ENCODE results near the gene HEPACAM2.
A peak's percentile ranks its signal among the peaks of the same experiment; 100 is the strongest.

The HEPACAM2 gene

DNA sequence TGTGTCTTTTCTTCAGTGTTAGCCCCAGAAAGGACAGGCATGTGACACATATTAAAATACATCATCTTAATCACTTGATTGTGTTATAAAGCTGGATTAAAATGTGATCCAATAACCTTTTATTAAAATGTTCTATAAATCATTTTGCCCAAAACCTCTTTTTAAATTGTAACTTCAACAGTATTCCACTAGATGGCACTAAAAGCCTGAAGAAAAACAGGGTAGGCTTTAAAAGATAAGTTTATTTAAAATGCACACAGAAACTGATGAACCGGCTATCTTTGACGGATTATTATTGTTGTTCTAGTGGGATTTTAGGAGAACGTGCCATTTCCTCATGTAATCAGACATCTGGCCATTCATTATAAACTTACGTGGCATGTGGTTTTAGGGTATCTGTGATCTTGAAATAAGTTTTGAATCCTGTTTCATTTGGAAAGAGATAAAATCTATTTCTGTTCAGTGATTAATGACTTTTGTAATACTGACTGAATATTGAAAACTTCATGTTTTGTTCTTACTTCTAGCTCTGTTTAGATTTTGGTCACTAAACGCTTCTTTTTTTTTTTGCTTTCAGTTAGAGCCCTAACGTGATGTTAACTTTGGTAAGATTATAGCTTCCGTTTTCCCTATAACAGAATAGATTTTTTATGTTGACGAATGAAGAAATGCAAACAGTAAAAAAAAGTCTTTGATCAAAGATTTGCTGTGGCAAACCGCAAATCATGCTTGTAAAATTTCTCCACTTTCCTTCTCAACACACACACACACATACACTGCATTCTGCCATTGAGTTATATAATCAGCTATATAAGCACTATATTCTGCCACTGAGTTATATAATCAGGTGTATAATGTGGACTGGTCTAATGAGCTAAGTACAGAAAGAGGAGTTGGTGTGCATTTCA lies 19.5 kb upstream of the HEPACAM2 start:
- no peaks in the 10 kb centered on the region for H3K4me1 Mint-ChIP-seq
- no peak overlapping the region for H3K4me3 Mint-ChIP-seq
- H3K9me3 Mint-ChIP-seq = no peaks in the 10 kb centered on the region
- no peaks in the 10 kb centered on the region for H3K36me3 Mint-ChIP-seq (ENCODE audit: low read depth)
- no peak overlapping the region for H3K27ac Mint-ChIP-seq
- DNase-seq = no peak
- H3K27me3 Mint-ChIP-seq (ENCODE audit: low read depth, poor library complexity) = no peaks in the 10 kb centered on the region
- TF ChIP-seq, protein P1, sequence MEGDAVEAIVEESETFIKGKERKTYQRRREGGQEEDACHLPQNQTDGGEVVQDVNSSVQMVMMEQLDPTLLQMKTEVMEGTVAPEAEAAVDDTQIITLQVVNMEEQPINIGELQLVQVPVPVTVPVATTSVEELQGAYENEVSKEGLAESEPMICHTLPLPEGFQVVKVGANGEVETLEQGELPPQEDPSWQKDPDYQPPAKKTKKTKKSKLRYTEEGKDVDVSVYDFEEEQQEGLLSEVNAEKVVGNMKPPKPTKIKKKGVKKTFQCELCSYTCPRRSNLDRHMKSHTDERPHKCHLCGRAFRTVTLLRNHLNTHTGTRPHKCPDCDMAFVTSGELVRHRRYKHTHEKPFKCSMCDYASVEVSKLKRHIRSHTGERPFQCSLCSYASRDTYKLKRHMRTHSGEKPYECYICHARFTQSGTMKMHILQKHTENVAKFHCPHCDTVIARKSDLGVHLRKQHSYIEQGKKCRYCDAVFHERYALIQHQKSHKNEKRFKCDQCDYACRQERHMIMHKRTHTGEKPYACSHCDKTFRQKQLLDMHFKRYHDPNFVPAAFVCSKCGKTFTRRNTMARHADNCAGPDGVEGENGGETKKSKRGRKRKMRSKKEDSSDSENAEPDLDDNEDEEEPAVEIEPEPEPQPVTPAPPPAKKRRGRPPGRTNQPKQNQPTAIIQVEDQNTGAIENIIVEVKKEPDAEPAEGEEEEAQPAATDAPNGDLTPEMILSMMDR (IDR thresholded peaks at IDR 0.05) = peak; percentile 60

DNA sequence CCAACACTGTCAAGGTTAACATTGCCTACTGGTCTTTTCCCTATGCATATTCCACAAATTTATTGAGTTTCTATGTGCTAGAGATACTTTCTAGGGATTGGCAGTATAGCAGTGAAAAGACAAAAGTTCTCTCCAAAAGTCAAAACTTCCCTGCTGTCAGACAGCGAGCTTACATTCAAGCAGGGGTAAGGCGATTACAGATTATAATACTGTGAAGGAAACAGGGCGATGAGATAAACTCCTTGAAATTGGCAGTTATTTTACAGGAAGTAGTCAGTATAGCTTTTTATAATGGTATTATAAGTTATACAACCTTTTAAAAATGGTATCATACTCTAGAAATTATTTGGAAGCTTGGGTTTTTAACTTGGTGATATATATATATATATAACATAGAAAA lies 15.8 kb upstream of the HEPACAM2 start:
- TF ChIP-seq, protein P1 (IDR thresholded peaks at IDR 0.05) = no peak
- peaks cover 4% of the 10 kb centered on the region for H3K27me3 Mint-ChIP-seq (ENCODE audit: low read depth, poor library complexity)
- no peak overlapping the region for H3K27ac Mint-ChIP-seq
- no peaks in the 10 kb centered on the region for H3K36me3 Mint-ChIP-seq (ENCODE audit: low read depth)
- no peaks in the 10 kb centered on the region for H3K9me3 Mint-ChIP-seq
- no peak overlapping the region for H3K4me3 Mint-ChIP-seq
- DNase-seq = no peak
- H3K4me1 Mint-ChIP-seq = no peaks in the 10 kb centered on the region

DNA sequence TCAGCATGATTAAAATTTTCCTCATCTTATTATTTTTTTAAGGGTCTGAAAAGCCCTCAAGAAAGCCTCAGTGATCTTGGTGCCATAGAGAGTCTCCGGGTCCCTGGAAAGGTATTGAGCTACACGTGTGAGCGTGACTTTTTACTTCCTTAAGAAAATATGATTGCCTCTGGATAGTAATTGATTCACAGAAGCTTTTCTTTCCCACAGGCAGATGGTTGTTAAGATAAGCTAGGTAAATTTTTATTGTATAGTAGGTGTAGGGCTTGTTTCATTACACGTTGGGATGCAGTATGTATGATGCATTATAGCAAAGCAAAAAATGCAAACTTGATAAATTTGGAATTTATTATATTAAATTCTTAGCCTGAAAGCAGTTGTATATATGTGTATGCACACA lies 13.6 kb upstream of the HEPACAM2 start:
- H3K27ac Mint-ChIP-seq = no peak overlapping the region
- no peaks in the 10 kb centered on the region for H3K9me3 Mint-ChIP-seq
- TF ChIP-seq, protein P1 (IDR thresholded peaks at IDR 0.05) = no peak
- H3K4me1 Mint-ChIP-seq = no peaks in the 10 kb centered on the region
- H3K36me3 Mint-ChIP-seq (ENCODE audit: low read depth) = no peaks in the 10 kb centered on the region
- no peak for DNase-seq
- H3K27me3 Mint-ChIP-seq (ENCODE audit: low read depth, poor library complexity) = peaks cover 4% of the 10 kb centered on the region
- H3K4me3 Mint-ChIP-seq = no peak overlapping the region

DNA sequence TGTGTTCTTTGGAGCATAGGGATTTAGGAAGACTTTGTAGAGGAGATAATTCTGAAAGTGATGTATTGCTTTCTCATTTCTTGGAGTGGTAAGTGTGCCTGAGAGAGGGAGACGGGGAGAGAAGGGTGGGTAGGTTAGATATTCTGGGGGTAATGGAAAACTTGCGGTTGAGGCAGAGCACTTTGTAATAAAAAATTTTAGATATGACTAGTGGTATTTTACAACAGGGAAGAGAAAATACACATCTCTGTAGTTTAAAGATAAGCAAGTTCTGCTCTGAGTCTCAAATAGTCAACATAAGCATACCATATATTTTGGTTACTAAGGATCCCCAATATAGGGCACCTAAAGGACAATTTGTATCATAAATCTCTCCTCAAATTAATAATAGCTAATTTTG lies 12.5 kb upstream of the HEPACAM2 start:
- Mint-ChIP-seq H3K27me3 (ENCODE audit: low read depth, poor library complexity) (peaks cover 4% of the 10 kb centered on the region), H3K4me3 (no peak overlapping the region), H3K36me3 (ENCODE audit: low read depth) (no peaks in the 10 kb centered on the region), H3K4me1 (no peaks in the 10 kb centered on the region), H3K9me3 (no peaks in the 10 kb centered on the region), H3K27ac (no peak overlapping the region)
- TF ChIP-seq, protein P1 (IDR thresholded peaks at IDR 0.05) = no peak
- no peak for DNase-seq

DNA sequence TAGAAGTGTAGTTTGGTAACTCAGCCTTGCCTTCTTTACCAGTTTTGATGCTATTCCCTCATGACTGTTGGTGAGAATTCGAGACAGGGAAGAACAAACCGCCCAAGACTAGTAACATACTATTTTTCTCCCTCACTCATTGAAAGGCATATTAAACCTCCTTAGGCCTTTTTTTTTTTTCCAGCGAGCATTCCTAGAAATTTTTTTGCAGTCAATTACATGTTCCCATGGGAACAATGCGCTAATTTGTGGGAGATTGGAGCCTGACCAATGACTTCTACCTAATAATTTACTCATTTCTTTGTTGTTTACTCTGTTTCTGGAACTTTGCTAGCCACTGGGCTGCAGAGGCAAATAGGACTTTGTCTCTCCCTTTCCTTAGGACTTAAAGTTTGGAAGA lies 11.9 kb upstream of the HEPACAM2 start:
- TF ChIP-seq, protein P1 (IDR thresholded peaks at IDR 0.05) = no peak
- H3K36me3 Mint-ChIP-seq (ENCODE audit: low read depth) = no peaks in the 10 kb centered on the region
- DNase-seq = no peak
- no peak overlapping the region for H3K4me3 Mint-ChIP-seq
- no peaks in the 10 kb centered on the region for H3K4me1 Mint-ChIP-seq
- no peak overlapping the region for H3K27ac Mint-ChIP-seq
- H3K27me3 Mint-ChIP-seq (ENCODE audit: low read depth, poor library complexity) = peaks cover 4% of the 10 kb centered on the region
- H3K9me3 Mint-ChIP-seq = no peaks in the 10 kb centered on the region

DNA sequence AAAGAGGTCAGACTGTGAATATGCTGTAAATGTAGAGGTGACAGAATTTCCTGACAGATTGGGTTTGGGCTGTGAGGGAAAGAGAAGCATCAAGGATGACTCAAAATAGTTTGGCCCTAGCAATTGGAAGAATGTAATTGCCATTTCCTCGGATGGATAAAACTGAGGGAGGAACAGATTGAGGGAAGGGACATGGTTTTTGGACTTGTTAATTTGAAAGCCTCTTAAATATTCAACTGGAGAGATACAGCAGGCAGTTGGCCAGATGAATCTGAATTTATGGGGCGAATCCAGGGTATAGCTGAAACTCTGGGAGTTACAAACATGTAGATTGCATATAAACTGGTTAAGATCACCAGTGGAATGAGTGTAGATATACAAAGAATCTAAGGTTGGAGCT lies 9.3 kb upstream of the HEPACAM2 start:
- Mint-ChIP-seq H3K27me3 (ENCODE audit: low read depth, poor library complexity) (peaks cover 8% of the 10 kb centered on the region), H3K36me3 (ENCODE audit: low read depth) (no peaks in the 10 kb centered on the region), H3K9me3 (no peaks in the 10 kb centered on the region), H3K4me1 (peaks cover 16% of the 10 kb centered on the region), H3K4me3 (no peak overlapping the region), H3K27ac (no peak overlapping the region)
- no peak for DNase-seq
- TF ChIP-seq, protein P1 (IDR thresholded peaks at IDR 0.05) = no peak

Measured in nephron progenitor cell (in vitro differentiated cells).